Erythroblast (primary cell): ENCODE measurements around the gene THRA.

Experiments used
- GATA1 ChIP-seq: IDR thresholded peaks from 2 replicates; pipeline ENCODE4 v1.6.1; 2011; ENCODE audit warnings: low read depth, mild to moderate bottlenecking, control low read depth, low read length, moderate library complexity
- POLR2A ChIP-seq: IDR thresholded peaks from 2 replicates; pipeline ENCODE4 v1.6.1; 2011; ENCODE audit warnings: mild to moderate bottlenecking, low read length

GRCh38 chr17:40105861-40106759, 43.3 kb downstream of the THRA start:
- TF ChIP-seq POLR2A (no peak), GATA1 (no peak)
